T-helper 1 cell treated with Interleukin-12 subunit alpha and Interleukin-12 subunit beta and Interleukin-4 antibody, amounts not matched to agents 30 ng/mL and 1 ng/mL, for 36 hours (primary cell): ENCODE data around the gene TEKT1. TPM values are rescaled to one million over a fixed set of nuclear protein-coding genes. Genes with fewer than 3 reads are reported as not detected.
"Not testable (repeated sequence)": the region's sequence is repeated elsewhere in the genome, so short reads cannot be mapped to it uniquely, and the experiment has no call there.

Experiments used
- intact Hi-C: fragments of 100-400 bp; cut with micrococcal nuclease; formaldehyde crosslinking; loops from one replicate; pipeline ENCODE4 v1.15.1; 2024
- total RNA-seq: library from RNA; stranded (reverse); gene quantifications from 2 replicates; pipeline ENCODE4 v1.2.3, GENCODE V29; 2022

TEKT1 gene
- not detected in 2 replicates for total RNA-seq

- intact Hi-C loops, result loop anchor here (1.0 kb wide), 1 partner anchor 75 kb away; the partner anchor contains the start of gene XAF1
These were observed at the start of gene TEKT1 for GRCh38 chr17:6831661-6832263. Gene TEKT1 (minus strand): TSS chr17:6831729. CDS start chr17:6830376, 1,353 bp downstream.

GRCh38 chr17:6879221-6879975 is 47.9 kb upstream of the TEKT1 start:
- intact Hi-C loops, result not testable (repeated sequence)

GRCh38 chr17:6875276-6875675 is 43.7 kb upstream of the TEKT1 start:
- intact Hi-C loops, result not testable (repeated sequence)

GRCh38 chr17:6872936-6873335 is 41.4 kb upstream of the TEKT1 start:
- intact Hi-C loops, result no loop called here

- intact Hi-C loops, result no loop called here
These were observed 39.3 kb upstream of the TEKT1 start for GRCh38 chr17:6870841-6871240.

- intact Hi-C loops, result no loop called here
These were observed 37.1 kb upstream of the TEKT1 start for GRCh38 chr17:6868582-6868981.

- intact Hi-C loops, result no loop called here
These were observed 36.3 kb upstream of the TEKT1 start for GRCh38 chr17:6867849-6868248.

- intact Hi-C loops, result no loop called here
These were observed 31.3 kb upstream of the TEKT1 start for GRCh38 chr17:6862825-6863224.

GRCh38 chr17:6862122-6862521 is 30.6 kb upstream of the TEKT1 start:
- intact Hi-C loops, result no loop called here

- intact Hi-C loops, result no loop called here
These were observed 26.4 kb upstream of the TEKT1 start for GRCh38 chr17:6857904-6858303.

- intact Hi-C loops, result no loop called here
These were observed 25.8 kb upstream of the TEKT1 start for GRCh38 chr17:6857336-6857735.

- intact Hi-C loops, result no loop called here
These were observed 24.5 kb upstream of the TEKT1 start for GRCh38 chr17:6856051-6856450.

- intact Hi-C loops, result no loop called here
These were observed 22.4 kb upstream of the TEKT1 start for GRCh38 chr17:6853764-6854442.

- intact Hi-C loops, result not testable (repeated sequence)
These were observed 17.1 kb upstream of the TEKT1 start for GRCh38 chr17:6848545-6849179.

GRCh38 chr17:6846138-6846537 is 14.6 kb upstream of the TEKT1 start:
- intact Hi-C loops, result not testable (repeated sequence)

GRCh38 chr17:6844406-6844805 is 12.9 kb upstream of the TEKT1 start:
- intact Hi-C loops, result loop anchor here (5.0 kb wide), 1 partner anchor 1257 kb away; no protein-coding TSS in a partner anchor

GRCh38 chr17:6843241-6843880 is 11.8 kb upstream of the TEKT1 start:
- intact Hi-C loops, result loop anchor here (1.0 to 5.0 kb wide), 7 partner anchors 51 to 1256 kb away; no protein-coding TSS in a partner anchor

- intact Hi-C loops, result loop anchor here (2.0 to 5.0 kb wide), 4 partner anchors 53 to 1254 kb away; no protein-coding TSS in a partner anchor
These were observed 10.2 kb upstream of the TEKT1 start for GRCh38 chr17:6841769-6842168.

- intact Hi-C loops, result no loop called here
These were observed 1.0 kb downstream of the TEKT1 start for GRCh38 chr17:6830383-6830986.

- intact Hi-C loops, result no loop called here
These were observed 8.5 kb downstream of the TEKT1 start for GRCh38 chr17:6823011-6823442.

- intact Hi-C loops, result no loop called here
These were observed 12.6 kb downstream of the TEKT1 start for GRCh38 chr17:6818938-6819337.
